Thyroid gland (tissue), 4 donors: Measurements from ENCODE around the gene NFE2L3.

Source experiments
- POLR2A ChIP-seq, 2 donors: fragments of 450-650 bp; IDR thresholded peaks; one replicate each; pipeline ENCODE4 v1.6.1; 2017; ENCODE audit warnings: antibody characterized with exemption in 2 of 2, mild to moderate bottlenecking in 2 of 2, moderate library complexity in 1 of 2
- TF ChIP-seq, protein P1 (sequence below), 6 experiments: fragments of 200-600 bp in 3 of 6; fragments of 450-650 bp in 3 of 6; sonication (generic) in 3 of 6; IDR thresholded peaks; one replicate each; pipeline ENCODE4 v1.5.1; 2016 to 2019; ENCODE audit warnings: antibody characterized with exemption in 6 of 6, mild to moderate bottlenecking in 2 of 6, inconsistent platforms in 1 of 6, moderate library complexity in 1 of 6

DNA sequence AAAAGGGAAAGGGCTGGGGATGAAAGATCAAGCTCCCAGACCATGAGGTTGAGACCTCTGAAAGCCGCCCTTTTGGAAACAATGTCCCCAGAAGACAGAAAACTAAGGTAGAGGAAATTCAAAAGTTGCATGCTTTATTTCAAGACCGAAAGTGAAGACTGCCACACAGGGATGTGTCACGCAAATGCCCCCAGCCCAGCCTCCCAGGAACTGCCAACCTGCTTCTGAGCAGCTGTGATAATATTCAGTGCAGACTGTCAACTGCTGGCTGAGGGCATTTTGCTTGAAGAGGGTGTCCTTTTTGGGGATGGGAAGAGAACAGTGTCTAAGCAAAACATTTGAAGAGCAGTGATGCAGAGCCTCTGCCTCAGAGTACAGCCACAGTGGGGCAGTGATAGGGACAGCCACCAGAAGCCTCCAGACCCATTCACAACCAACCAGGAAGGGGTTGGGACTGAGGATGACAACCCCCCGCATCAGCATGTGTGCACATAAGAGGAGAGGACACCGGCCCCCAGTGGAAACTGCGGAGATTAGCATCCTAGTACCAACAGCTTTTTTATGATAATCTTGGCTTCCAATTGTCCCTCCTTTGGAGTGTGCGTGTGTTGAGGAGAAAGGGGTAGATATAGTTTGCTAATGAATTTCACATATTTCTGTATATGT, 34.7 kb upstream of the NFE2L3 start:
- TF ChIP-seq, protein P1, sequence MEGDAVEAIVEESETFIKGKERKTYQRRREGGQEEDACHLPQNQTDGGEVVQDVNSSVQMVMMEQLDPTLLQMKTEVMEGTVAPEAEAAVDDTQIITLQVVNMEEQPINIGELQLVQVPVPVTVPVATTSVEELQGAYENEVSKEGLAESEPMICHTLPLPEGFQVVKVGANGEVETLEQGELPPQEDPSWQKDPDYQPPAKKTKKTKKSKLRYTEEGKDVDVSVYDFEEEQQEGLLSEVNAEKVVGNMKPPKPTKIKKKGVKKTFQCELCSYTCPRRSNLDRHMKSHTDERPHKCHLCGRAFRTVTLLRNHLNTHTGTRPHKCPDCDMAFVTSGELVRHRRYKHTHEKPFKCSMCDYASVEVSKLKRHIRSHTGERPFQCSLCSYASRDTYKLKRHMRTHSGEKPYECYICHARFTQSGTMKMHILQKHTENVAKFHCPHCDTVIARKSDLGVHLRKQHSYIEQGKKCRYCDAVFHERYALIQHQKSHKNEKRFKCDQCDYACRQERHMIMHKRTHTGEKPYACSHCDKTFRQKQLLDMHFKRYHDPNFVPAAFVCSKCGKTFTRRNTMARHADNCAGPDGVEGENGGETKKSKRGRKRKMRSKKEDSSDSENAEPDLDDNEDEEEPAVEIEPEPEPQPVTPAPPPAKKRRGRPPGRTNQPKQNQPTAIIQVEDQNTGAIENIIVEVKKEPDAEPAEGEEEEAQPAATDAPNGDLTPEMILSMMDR (IDR thresholded peaks at IDR 0.05): no peak
- no peak for TF ChIP-seq POLR2A (IDR thresholded peaks at IDR 0.05)
